Tibial artery (tissue), 4 donors: ENCODE data around the gene SPIN2B.
A peak's percentile ranks its signal among the peaks of the same experiment; 100 is the strongest.
"Not testable (repeated sequence)": the region's sequence is repeated elsewhere in the genome, so short reads cannot be mapped to it uniquely, and the experiment has no call there.

Experiments
- DNase-seq, 2 donors: peaks; one replicate each; pipeline ENCODE4 v3.0.0-alpha.2; 2019
- H3K27ac ChIP-seq, 2 donors: fragments of 200-600 bp; sonication (generic) in 1 of 2; 1 replicate in 1 of 2; 2 replicates in 1 of 2; pipeline ENCODE4 v1.5.1; 2018 to 2019; ENCODE audit warnings: mild to moderate bottlenecking in 1 of 2
- H3K27me3 ChIP-seq, 2 donors: fragments of 200-600 bp; sonication (generic) in 1 of 2; one replicate each; pipeline versions ENCODE4 v1.5.1 to v1.6.0; 2016 to 2019
- H3K36me3 ChIP-seq, 3 donors: fragments of 200-600 bp; sonication (generic) in 2 of 3; one replicate each; pipeline ENCODE4 v1.5.1; 2016 to 2019; ENCODE audit warnings: mild to moderate bottlenecking in 2 of 3
- H3K4me1 ChIP-seq, 4 donors: fragments of 200-600 bp; sonication (generic) in 2 of 4; 1 replicate in 3 of 4; 2 replicates in 1 of 4; pipeline ENCODE4 v1.5.1; 2016 to 2019
- H3K4me3 ChIP-seq, 2 donors: fragments of 200-600 bp; sonication (generic) in 1 of 2; 1 replicate in 1 of 2; 2 replicates in 1 of 2; pipeline ENCODE4 v1.5.1; 2018 to 2019; ENCODE audit warnings: mild to moderate bottlenecking in 2 of 2
- H3K9me3 ChIP-seq, 3 donors: fragments of 200-600 bp; sonication (generic) in 1 of 3; one replicate each; pipeline ENCODE4 v1.5.1; 2016 to 2019
- CTCF ChIP-seq, 2 experiments: fragments of 200-600 bp in 1 of 2; fragments of 450-650 bp in 1 of 2; IDR thresholded peaks; one replicate each; pipeline ENCODE4 v1.5.1; 2017 to 2019; ENCODE audit warnings: antibody characterized with exemption in 2 of 2, mild to moderate bottlenecking in 1 of 2, moderate library complexity in 1 of 2
- intact Hi-C: fragments of 100-400 bp; cut with DNase I; formaldehyde crosslinking; loops from one replicate; pipeline ENCODE4 v1.15.0; 2023; ENCODE audit warnings: low total_unique reads

The SPIN2B gene

GRCh38 chrX:57121162-57121755, at the start of gene SPIN2B:
Gene SPIN2B (minus strand): TSS chrX:57121548.
- DNase-seq: peak; percentile 79 to 85
- H3K4me1 ChIP-seq: no peaks in the 10 kb centered on the region
- H3K27ac ChIP-seq: peak within 1 kb of the TSS; percentile 76
- peak within 1 kb of the TSS; percentile 63 to 67 for H3K4me3 ChIP-seq
- no peak for TF ChIP-seq CTCF (IDR thresholded peaks at IDR 0.05)
- intact Hi-C loops: no loop called here
- no peaks in the 10 kb centered on the region for H3K27me3 ChIP-seq
- no peaks in the 10 kb centered on the region for H3K9me3 ChIP-seq
- no peaks in the 10 kb centered on the region for H3K36me3 ChIP-seq

DNA sequence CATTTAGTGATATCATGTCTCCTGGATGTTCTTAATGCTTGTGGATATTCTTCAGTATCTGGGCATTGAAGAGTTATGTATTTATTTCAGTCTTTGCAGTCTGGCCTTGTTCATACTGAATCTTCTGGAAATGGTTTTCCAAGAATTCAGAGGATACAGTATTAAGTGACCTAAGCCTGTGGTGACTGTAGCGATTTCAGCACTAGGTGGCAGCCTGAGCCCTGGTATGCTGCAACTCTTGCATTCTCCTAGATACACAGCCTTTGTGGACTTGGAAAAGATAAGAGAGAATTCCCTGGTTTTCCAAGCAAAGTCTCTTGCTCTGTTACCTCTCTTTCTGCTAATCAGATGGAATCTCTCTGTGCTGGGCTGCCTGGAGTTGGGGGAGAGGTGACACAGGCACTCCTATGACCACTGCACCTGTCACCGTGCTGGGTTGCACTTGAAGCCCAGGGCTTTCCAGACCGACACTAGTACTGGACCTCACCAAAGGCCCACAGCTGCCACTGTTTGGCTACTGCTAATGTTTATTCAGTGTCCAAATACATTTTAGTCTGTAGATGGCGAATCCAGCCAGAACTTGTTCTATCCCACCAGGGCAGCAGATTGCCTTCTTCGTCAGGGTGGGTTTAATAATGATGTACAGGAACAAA, 35.2 kb upstream of the SPIN2B start:
- no peak for TF ChIP-seq CTCF (IDR thresholded peaks at IDR 0.05)
- no peaks in the 10 kb centered on the region for H3K4me1 ChIP-seq
- no peak overlapping the region for H3K4me3 ChIP-seq
- H3K36me3 ChIP-seq: no peaks in the 10 kb centered on the region
- no peak for DNase-seq
- intact Hi-C loops: no loop called here
- no peaks in the 10 kb centered on the region for H3K27me3 ChIP-seq
- H3K9me3 ChIP-seq: peaks cover 0 to 23% (median 19%) of the 10 kb centered on the region in 3 donors
- H3K27ac ChIP-seq: no peak overlapping the region

- Histone ChIP-seq H3K27me3 (no peaks in the 10 kb centered on the region), H3K27ac (no peak overlapping the region), H3K36me3 (no peaks in the 10 kb centered on the region), H3K9me3 (peaks cover 0 to 29% (median 19%) of the 10 kb centered on the region in 3 donors), H3K4me3 (no peak overlapping the region), H3K4me1 (no peaks in the 10 kb centered on the region)
- intact Hi-C loops: no loop called here
- DNase-seq: no peak
- no peak for TF ChIP-seq CTCF (IDR thresholded peaks at IDR 0.05)
These were observed 33.8 kb upstream of the SPIN2B start for GRCh38 chrX:57155171-57155570.

DNA sequence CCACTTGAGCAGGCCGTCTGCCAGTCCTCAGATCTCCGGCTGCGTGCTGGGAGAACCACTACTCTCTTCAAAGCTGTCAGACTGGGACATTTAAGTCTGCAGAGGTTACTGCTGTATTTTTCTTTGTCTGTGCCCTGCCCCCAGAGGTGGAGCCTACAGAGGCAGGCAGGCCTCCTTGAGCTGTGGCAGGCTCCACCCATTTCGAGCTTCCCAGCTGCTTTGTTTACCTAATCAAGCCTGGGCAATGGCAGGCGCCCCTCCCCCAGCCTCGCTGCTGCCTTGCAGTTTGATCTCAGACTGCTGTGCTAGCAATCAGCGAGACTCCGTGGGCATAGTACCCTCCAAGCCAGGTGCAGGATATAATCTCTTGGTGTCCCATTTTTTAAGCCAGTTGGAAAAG, 30.9 kb upstream of the SPIN2B start:
- intact Hi-C loops, H3K27me3 ChIP-seq, H3K4me3 ChIP-seq, H3K27ac ChIP-seq, DNase-seq, H3K4me1 ChIP-seq, H3K36me3 ChIP-seq: not testable (repeated sequence)
- peaks cover 0 to 29% (median 19%) of the 10 kb centered on the region in 3 donors for H3K9me3 ChIP-seq

DNA sequence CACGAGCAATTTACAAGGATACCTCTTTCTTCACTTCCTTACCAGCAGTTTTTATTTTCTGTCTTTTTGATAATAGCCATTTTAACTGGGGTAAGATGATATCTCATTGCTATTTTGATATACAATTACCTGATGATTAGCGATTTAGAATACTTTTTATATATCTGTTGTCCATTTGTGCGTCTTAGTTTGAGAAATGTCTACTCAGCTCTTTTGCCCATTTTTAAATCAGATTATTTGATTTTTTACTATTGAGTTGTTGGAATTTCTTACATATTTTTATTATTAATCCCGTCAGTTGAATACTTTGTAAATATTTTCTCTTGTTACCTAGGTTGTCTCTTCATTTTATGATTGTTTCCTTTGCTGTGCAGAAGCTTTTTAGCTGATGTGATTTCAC, 17.3 kb upstream of the SPIN2B start:
- Histone ChIP-seq H3K27ac (no peak overlapping the region), H3K9me3 (no peaks in the 10 kb centered on the region), H3K27me3 (no peaks in the 10 kb centered on the region), H3K36me3 (no peaks in the 10 kb centered on the region), H3K4me3 (no peak overlapping the region), H3K4me1 (no peaks in the 10 kb centered on the region)
- intact Hi-C loops: no loop called here
- DNase-seq: no peak
- no peak for TF ChIP-seq CTCF (IDR thresholded peaks at IDR 0.05)

GRCh38 chrX:57137501-57137900, 16.2 kb upstream of the SPIN2B start:
- TF ChIP-seq CTCF (IDR thresholded peaks at IDR 0.05): no peak
- no peaks in the 10 kb centered on the region for H3K36me3 ChIP-seq
- H3K4me1 ChIP-seq: no peaks in the 10 kb centered on the region
- intact Hi-C loops: no loop called here
- peak overlapping the region; percentile 18 to 33 for H3K4me3 ChIP-seq
- H3K27me3 ChIP-seq: no peaks in the 10 kb centered on the region
- no peak for DNase-seq
- no peak overlapping the region for H3K27ac ChIP-seq
- H3K9me3 ChIP-seq: no peaks in the 10 kb centered on the region

DNA sequence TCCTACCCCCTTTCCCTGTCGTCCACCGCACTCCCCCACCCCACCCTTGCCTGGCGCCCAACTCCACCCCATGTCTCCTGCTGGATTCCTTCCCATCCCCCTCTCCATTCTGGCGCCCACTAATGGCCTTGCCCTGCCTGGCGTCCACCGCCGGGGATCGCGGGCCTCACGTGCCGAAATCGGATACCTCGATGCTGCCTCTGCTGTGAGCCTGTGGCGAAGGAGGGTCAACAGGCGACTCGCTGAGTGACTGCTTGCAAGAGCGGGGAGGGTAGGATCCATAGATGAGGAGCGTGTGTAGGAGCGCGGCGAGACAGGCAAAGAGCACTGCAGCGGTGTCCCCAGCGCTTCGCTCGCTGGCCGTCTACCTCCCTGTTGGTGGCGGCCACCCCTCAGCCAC, 15.7 kb upstream of the SPIN2B start, which contains the start of gene SPIN2A:
SPIN2A (minus strand) TSS at position 325 of the 400 bp plus-strand sequence. CDS start 800 bp downstream, outside the sequence.
- intact Hi-C loops: not testable (repeated sequence)

GRCh38 chrX:57136589-57136988, 15.2 kb upstream of the SPIN2B start:
- H3K9me3 ChIP-seq, H3K4me3 ChIP-seq, H3K27ac ChIP-seq, intact Hi-C loops, H3K27me3 ChIP-seq, H3K36me3 ChIP-seq, H3K4me1 ChIP-seq, DNase-seq: not testable (repeated sequence)

More for the DNA sequence above, 15.7 kb upstream of the SPIN2B start, which contains the start of gene SPIN2A:
- H3K36me3 ChIP-seq, H3K27me3 ChIP-seq, H3K27ac ChIP-seq, DNase-seq, H3K9me3 ChIP-seq, H3K4me1 ChIP-seq: not testable (repeated sequence)
- H3K4me3 ChIP-seq: peak within 1 kb of the TSS; percentile 18 to 33
